Transverse colon (tissue), 4 donors: ENCODE measurements around the gene FOCAD.

Source experiments
- POLR2AphosphoS5 ChIP-seq, 3 donors: sonication (generic); formaldehyde crosslinking; IDR thresholded peaks; one replicate each; pipeline ENCODE4 v1.6.1; 2016; ENCODE audit warnings: antibody characterized with exemption in 3 of 3
- TF ChIP-seq, protein P1 (sequence below), 5 experiments: fragments of 200-600 bp in 3 of 5; fragments of 450-650 bp in 2 of 5; sonication (generic) in 3 of 5; IDR thresholded peaks; 1 replicate in 2 of 5; 2 replicates in 3 of 5; pipeline ENCODE4 v1.5.1; 2016 to 2017; ENCODE audit warnings: antibody characterized with exemption in 5 of 5, inconsistent platforms in 3 of 5, mild to moderate bottlenecking in 2 of 5, moderate library complexity in 1 of 5

DNA sequence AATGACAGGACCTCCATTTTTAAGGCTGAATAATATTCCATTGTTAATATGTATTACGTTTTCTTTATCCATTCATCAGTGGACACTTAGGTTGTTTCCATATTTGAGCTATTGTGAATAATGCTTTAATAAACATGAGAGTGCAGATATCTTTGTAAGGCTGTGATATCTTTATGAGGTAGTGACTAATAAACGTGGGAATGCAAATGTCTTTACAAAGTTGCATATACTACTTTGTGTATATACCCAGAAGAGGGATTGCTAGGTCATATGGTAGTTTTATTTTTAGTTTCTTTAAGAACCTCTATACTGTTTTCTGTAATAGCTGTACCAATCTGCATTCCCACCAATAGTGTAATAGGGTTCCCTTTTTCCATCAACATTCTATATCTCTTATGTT is 148.7 kb downstream of the FOCAD start:
- TF ChIP-seq, protein P1, sequence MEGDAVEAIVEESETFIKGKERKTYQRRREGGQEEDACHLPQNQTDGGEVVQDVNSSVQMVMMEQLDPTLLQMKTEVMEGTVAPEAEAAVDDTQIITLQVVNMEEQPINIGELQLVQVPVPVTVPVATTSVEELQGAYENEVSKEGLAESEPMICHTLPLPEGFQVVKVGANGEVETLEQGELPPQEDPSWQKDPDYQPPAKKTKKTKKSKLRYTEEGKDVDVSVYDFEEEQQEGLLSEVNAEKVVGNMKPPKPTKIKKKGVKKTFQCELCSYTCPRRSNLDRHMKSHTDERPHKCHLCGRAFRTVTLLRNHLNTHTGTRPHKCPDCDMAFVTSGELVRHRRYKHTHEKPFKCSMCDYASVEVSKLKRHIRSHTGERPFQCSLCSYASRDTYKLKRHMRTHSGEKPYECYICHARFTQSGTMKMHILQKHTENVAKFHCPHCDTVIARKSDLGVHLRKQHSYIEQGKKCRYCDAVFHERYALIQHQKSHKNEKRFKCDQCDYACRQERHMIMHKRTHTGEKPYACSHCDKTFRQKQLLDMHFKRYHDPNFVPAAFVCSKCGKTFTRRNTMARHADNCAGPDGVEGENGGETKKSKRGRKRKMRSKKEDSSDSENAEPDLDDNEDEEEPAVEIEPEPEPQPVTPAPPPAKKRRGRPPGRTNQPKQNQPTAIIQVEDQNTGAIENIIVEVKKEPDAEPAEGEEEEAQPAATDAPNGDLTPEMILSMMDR (IDR thresholded peaks at IDR 0.05), result no peak
- no peak for TF ChIP-seq POLR2AphosphoS5 (IDR thresholded peaks at IDR 0.05)
